CD4-positive, alpha-beta T cell treated with Interleukin-4 for 4 hours (primary cell): ENCODE data around the gene HEYL.

Experiments used
- DNase-seq: peaks from one replicate; pipeline ENCODE4 v3.0.0-alpha.2; 2020

HEYL gene

DNA sequence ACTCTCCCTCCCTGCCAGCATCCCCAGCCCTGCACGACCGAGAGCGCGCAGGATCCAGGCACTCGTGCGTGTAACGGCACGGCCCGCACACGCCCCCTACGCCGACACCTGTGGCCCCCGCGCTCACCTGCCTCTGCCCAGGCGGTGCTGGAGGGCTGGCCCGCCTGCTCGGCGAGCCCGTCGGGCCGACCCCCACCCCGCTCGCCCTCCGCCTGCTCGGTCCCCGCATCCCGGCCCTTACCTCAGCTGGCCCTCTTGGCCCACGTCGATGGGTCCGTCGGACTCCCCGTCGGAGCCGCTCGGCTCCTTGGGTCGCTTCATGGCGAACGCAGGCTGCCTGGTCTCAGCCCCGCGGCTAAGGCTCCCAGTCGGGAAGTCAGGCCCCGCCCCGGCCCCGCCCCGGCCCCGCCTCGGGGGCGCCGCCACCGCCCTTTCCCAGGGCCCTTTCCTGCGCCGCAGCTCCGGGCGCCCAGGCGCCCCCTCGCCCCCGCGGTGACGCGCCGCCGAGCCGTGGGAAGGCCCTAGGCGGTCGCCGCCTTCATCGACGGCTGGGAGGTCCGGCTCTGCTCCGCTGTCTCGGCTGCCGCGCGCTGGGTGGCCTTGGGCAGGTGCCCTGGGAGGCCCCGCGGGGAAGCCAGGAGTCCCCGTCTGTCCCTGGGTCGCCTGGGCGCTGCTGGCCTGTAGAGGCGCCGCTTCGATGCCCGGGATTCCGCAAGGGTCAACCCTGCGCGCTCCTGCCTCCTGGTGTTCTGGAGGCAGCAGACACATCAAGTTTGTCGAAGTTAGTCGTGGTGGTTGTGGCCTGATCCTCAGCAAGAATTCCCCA lies at the start of gene HEYL:
HEYL (minus strand) TSS at position 339 of the 826 bp plus-strand sequence; CDS start at position 321, 18 bp downstream.
- peak; percentile 37 for DNase-seq

DNA sequence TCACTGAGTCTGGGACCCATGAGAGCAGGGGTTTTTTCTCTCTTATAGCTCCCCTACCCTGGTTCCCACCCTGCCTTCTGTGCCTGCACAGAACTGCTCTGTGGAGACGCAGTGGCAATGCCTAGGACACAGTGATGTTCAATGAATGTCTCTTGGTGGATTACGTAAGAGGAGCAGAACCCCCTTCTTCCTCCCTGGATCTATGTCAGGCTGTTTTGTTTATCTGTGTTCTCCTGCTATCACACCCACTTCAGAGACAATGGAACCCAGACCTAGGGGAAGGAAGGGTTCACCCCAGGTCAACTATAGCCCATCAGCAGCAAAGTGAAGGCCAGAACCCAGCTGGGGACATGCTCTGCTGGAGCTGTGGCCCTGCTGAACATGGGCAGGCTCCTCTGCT lies 49.8 kb upstream of the HEYL start:
- no peak for DNase-seq

DNA sequence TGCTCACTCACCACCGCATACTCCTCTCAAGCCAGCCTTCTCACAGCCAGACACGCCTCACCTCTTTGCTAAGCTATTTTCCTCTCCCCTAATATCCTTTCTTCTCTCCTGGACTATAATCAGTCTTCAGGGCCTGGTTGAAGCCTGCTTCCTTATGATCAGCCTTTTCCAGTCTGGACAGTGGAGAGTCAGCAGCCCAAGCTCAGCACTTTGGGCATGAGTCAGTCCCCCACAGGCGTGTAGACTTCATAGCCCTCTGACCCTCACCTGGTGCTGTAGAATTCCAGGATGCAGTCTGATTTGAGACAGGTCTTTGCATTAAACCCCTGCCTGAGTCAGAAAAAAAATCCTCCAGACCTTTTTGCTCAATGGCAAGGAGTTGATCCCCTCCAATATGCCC lies 49.3 kb upstream of the HEYL start:
- no peak for DNase-seq

DNA sequence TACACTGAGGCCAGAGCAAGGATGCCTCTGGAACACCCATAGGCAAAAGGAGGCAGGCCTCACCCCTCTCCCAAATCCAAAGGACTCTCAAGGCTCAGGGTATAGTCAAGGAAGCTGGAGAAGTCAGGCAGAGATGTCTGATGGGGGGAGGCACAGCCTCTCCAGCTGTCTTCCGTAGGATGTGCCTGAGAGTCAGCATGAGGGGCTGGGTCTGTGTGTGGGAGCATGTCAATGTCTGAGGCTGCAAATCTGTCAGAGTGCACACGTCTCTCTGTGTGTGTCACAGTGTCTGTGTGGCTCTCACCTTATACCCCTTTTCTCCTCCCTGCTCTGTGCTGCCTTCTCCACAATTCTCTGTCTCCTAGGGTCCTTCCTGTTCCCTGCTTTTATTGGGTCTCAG lies 47.8 kb upstream of the HEYL start:
- DNase-seq: no peak

DNA sequence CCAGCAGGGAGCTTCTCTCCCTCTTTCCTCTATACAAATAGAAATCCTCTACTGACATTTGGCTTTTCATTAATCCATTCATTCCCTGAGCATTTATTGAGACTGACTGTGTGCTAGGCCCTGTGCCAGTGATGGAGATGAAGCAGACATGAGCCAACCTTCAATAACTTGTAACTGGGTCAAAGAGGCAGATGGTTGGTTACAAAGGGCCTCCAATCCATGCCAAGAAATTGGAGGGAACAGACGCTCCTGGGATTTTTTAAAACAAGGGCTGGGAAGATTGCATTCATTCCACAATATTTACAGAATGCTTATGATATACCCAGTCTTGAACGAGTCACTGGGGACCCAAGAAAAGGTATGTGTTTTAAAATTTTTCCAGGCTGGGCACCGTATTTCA lies 45.6 kb upstream of the HEYL start:
- no peak for DNase-seq

DNA sequence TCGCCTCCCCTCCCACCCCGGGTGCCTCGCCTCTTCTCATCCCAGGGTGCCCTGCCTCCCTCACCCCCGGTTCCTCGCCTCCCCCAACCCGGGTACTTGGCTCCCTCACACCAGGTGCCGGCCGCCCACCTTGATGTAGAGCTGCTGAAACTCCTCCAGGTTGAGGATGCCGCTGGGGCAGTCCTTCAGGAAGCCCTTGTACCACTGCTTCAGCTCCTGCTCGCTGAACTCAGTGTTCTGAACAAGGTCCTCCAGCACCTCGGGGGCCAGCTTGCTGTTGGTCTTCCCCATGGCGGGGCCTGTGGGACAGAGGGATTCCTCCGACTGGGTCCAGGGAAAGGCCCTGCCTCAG lies 44.8 kb upstream of the HEYL start:
- DNase-seq: no peak

DNA sequence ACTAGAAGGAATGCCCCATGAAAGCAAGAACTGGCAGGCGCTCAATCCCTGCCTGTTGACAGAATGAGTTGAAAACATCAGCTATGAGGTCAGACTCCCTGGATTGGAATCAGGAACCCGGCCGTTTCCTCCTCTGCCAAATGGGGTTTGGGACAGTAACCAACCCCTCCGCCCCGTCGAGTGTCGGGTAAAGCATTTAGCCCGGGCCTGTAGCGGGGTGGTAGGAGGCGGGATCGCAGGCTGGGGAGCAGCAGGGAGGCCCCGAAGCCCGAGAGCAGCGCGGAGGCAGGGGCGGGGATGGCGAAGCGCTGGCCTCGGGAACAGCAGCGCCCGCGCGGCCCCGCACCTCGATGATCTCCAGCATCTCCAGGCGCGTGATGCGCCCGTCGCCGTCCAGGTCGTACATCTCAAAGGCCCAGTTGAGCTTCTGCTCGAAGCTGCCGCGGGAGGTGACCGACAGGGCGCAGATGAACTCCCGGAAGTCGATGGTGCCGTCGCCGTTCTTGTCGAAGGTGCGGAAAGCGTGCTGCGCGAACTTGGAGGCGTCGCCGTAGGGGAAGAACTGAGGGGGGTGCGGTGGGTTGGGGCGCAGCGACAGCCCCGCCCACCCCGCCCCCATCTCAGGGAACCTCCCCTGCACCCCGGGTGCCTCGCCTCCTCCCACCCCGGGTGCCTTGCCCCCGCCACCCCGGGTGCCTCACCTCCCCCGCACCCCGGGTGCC lies 44.3 kb upstream of the HEYL start:
- DNase-seq: peak; percentile 76

DNA sequence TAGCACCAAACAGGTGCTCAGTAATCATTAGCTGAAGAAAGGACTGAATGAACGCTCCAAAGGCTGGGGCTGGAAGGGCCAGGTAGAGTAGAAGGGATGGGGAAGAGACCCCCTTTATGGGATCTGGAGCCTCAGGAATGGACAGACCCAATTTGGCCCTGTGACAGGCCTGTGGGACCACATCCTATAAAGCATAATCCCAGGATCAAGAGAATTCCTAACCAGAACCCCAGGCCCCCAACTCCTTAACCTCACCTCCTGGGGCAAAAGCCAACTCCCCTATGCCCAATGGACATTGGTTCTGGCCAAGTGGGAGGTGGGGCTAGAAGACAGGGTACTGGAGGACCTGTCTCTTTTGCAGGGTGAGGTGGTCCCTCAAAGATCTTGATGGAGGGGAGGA lies 42.6 kb upstream of the HEYL start:
- no peak for DNase-seq

DNA sequence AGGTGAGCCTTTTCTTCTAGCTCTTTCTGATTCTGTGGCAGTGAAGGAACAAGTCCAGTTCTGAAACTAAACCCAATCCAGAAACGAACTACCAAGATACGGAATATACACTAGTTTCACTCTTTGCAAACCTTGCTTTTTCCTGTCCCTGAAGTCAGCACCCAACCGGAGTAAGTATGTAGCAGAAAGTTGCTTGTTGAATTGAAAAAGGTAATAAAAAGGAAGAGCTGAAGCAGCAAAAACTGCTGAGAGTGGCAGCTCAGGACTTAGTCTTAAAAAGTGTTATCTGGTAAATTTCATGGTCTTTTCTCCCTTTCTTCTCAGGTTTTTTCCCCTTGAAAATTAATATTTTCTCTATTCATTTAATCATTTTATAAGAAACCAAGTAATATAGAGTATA lies 41.9 kb upstream of the HEYL start:
- no peak for DNase-seq

DNA sequence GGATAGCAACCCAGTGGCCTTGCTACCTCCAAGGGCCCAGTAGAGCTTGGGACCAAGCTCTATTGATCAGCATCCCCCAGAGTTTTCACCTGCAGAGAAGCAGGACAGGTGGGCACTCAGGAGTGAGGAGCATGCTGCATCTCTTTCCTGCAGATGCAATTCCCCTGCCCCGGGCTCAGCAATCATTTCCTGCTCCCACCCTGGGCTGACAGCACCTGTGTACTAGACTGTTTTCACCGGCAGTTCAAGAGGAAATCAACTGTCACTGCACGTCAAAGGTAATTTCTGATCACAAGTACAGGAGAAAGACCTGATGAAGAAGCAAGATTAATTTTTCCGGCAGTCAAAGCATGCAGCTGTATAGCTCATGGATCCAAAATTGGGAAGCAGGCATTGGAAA lies 41.3 kb upstream of the HEYL start:
- no peak for DNase-seq

DNA sequence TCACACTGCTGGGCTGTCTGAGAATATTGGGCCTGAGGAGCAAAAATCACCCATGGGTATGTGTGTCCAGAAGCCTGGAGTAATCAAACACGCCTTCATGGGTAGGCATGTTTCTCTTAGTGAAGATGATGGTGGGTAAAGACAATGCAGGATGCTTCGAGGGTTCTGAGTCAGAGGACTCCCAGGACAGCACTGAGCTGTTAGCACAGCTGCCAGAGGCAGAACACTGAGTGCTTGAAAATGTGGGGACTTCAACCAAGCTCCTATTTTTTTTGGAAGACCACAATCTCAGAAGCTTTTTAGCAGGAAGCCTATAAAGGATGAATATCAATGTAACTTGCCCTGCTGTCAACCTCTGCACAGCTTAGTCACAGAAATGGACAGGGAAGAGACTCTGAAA lies 40.4 kb upstream of the HEYL start:
- no peak for DNase-seq

DNA sequence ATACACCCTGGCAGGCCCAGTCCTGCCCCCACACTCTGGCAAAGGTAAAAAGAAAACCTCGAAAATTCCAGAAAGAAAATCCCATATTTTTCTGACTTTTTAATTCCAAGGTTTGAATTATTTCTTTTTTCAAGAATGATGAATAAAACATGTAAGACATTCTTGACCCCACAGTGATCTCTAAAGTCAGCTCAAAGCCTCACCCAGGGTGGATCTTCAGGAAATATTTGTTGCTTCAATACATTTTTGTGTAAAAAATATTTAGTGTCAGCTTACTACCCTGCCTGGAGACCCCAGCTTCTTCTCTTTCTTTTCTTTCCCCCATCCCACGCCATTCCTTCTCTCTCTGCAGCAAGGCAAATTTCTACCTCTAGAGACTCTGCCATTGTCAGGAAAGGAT lies 39.4 kb upstream of the HEYL start:
- no peak for DNase-seq

DNA sequence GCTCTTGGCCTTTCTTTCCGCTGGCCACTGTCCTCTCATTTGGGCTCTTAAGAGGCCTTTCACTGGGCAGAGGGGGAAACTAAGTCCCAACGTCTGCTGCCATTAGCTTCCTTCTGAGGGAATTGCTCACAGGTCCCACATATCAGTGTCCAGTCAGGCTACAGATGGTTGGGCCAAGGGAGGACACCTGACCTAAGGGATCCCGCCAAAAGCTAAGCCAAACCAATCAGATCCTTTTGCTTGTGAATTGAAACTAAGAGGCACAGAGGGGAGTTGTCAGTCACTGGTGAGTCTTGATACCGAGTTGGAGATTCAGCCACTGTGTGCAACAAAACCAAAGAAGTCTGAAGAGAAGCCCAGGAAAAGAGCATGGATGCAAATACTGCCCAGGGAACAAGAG lies 38.2 kb upstream of the HEYL start:
- no peak for DNase-seq

DNA sequence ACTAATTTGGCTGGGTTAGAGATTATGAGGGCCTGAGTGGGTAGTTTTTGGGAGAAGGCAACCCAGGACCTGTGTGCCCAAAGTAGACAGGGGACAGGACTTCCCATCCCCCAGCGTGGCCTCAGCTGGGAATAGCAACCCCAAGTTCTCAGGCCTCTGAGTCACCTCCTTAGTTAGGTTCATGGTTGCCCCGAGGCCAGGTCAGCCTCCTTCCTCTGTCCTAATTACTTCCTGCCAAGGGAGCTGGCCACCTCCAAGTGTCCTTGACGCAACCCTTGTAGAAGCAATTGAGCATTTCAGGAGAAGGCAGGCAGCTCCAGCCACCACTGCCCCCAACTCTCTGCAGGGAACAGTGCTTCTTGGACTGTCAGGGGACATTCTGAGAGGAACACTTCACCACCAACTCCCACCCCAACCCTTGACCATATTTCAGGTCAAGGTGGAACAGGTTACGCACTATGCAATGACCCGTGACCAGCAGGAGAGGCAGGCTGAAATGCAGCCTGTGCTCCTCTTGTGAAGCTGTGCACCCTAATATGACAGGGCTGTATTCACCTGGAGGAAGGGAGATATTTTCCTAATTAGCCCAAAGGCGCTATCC lies 37.6 kb upstream of the HEYL start:
- no peak for DNase-seq

DNA sequence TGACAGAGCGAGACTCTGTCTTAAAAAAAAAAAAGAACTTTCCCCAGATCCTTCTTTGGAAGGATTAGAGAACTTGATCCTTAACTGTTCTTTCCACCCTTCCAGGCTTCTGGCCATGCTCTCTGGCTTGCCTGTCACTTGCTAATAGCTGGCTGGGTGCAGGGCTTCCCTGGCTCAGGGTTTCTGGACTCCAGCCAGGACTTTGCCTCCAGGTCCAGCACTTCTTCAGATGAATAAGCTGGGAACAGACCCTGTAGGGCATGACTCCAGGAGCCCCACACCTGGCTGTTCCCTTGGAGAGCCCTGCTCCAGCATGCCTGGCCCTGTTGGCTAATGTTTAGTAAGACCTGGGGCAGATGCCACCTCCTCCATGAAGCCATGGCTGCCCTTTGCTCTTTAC lies 35.8 kb upstream of the HEYL start:
- DNase-seq: no peak

DNA sequence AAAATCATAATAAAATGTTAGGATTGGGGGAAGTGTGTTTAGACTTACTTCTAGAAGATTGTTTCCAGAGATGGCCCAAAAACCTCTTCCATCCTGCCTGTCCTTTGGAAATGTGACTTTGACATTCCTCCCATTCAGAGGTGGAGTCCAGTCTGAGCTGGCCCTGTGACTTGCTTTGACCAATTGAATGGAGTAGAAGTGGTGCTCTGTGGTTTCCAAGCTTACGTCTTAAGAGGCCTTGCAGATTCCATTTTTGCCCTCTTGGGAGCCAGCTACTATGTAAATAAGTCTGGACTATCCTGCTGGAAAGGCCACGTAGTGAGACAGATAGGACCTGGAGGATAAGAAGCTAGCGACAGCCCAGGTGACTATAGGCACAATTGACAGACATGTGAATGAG lies 33.8 kb upstream of the HEYL start:
- no peak for DNase-seq

DNA sequence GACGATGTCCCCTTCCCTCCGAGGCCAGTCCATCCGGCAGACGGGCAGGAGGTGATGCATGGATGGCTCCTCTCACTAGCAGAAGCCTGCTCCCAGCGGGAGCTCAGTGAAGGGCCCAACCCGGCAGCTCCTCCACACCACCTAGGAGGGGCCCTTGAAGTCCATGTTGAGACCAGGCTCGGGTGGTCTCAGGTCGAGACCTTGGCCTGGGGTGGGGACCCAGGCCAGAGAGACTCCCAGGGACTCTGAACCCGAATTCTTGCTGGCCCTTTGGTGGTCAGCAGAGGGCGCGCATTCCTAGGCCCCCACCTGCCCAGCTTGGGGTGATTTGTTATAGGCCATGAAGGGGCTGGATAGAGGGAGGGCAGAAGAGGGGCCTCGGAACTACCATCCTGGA lies 33.1 kb upstream of the HEYL start:
- peak; percentile 32 for DNase-seq

DNA sequence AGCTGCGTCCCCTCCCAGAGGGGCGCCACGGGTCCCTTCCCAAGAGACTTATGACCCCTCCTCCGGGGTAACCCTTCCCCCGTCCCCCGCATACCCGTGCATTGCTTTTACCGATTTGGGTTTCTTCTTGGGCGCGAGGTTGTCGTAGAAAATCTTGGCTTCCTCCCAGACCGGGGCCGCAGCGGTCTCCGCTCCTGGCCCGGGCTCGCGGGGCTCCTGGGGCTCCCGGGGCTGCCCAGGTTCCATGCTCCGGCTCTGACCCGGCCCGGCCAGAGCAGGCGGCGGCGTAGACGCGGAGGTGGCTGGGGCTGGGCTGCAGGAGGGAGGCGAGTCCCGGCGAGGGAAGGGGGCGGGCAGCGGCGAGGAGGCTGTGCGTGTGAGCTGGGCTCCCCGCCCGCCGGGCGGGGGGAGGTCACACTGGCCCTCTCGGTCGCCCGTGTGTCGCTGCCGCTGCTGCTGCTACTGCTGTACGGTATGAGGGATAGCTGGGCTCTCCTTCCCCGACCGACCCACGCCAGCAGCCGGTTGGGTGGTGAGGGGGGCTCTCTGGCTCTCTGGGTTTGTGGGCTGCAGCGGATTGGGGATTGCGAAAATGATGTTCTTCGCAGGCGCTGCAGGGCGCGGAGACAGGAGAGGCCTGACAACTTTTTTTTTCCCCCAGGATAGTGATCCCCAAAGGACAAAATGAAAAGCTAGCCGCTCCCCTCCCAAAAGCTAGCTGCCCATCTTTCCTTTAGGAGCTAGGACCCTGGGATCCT lies 32.5 kb upstream of the HEYL start, which contains the start of gene NT5C1A:
NT5C1A (minus strand) TSS at position 315 of the 758 bp plus-strand sequence; CDS start at position 246, 69 bp downstream.
- DNase-seq: no peak

DNA sequence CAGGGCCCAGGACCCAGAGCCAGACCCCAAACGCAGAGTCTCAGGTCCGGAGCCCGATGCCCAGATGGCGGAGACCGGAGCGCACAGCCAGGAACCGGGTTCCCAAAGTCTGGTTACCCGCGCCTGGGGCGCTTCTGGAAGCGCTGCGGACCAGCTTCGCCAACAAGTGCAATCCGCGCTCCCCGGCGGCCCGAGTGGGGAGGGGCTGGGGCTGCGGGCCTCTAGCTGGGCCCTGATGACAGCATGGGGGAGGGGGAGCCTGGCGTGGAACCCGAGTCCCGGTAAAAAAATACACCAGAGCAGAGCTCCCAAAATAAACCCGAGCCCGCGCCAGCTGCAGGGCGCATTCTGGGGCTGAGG lies 32.0 kb upstream of the HEYL start:
- DNase-seq: no peak

DNA sequence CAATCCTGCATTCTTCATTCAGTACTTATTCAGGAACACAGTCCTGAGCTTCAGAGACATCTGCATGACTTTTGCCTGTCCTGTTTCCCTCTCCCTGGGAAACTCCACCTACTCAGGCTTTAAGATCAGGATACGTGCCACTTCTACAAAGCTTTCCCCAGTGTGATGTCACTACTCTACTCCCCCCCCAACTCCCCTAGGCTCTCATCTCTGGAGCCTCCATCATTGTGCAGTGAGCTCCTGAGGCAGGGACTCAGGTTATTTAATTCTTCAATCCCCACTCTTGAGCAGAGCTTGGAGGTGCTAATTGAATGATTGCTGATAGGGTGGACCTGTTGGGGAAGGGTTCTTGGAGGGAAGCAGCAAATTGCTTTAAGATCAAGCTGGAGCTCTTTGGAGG lies 31.2 kb upstream of the HEYL start:
- DNase-seq: no peak

DNA sequence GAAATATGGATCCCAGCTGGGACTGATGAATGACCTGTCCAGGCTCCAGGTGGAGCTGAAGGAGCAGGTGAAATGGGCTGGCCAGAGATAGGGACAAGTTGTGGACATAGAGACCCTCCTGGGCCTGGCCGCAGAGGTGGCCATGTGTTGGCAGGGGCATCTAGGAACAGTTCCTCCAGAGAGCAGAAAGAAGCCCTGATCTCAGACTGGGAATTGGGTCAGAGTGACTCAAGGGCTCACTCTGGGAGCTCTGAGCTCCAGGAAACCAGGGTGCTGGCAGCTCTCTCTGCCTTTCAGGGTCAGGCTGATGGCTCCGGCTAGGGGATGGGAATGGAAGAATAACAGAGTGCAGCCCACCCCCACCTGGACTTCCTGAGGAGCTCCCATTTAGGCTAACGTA lies 29.5 kb upstream of the HEYL start:
- DNase-seq: no peak

DNA sequence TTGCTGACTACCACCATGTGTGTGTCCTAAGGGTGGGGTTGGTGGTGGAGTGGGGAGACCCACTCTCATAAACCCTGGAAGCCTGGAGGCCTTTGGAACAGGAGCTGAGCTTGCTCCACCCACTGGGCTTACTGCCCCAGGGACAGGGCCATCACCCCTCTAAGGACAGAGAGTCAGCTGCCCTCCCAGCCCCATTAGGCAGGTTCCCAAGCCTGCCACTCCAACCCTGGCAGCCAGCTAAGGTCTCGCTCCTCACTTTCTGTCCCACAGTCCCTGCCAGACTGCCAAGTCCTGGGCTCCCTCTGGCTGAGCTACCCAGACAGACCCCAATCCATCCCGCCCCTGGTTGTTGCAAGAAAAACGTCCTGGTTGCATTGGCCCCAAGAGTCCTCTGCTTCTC lies 28.7 kb upstream of the HEYL start:
- no peak for DNase-seq

DNA sequence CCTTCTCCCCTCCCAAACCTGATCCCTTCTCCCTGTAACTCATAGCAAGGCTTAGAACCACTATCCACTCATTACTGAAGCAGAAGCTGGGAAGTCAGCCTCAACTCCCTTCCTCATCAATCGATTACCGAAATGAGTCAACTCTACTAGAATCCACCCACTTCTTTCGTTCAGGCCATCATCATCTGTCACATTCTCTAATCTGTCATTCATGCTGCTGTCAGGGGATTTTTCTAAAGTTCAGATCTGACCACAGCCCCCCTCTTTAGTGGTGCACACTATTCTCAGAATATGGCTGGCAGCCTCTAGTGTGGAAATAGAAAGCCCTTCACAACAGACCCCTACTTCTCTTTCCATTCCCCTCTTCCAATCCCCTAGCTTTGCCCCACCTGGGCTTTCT lies 27.3 kb upstream of the HEYL start:
- no peak for DNase-seq

DNA sequence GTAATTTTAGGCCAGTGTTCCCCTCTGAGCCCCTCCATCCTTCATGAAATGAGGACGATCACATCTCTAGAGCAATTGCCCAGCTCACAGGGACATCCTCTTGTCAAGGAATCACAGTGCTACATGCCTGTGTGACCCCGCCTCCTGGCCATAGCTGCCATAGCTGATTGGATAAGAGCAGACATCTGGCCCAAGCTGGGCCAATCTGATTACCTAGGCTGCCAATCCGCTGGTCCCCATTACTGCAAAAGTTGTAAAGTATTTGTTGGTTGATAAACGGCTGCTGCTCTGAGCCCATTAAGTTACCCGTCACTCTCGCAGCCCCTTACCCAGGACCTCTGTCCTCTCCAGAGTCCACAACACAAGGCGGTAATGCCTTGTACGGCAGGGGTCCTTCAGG lies 24.1 kb upstream of the HEYL start:
- DNase-seq: no peak
